ENCODE measurements around the gene EXOSC6. TPM values are rescaled to one million over a fixed set of nuclear protein-coding genes. Genes with fewer than 3 reads are reported as not detected.

The EXOSC6 gene
- total RNA-seq, 4 donors from 2014 or later: 11.9 to 28.4 (median 21.9) TPM

DNA sequence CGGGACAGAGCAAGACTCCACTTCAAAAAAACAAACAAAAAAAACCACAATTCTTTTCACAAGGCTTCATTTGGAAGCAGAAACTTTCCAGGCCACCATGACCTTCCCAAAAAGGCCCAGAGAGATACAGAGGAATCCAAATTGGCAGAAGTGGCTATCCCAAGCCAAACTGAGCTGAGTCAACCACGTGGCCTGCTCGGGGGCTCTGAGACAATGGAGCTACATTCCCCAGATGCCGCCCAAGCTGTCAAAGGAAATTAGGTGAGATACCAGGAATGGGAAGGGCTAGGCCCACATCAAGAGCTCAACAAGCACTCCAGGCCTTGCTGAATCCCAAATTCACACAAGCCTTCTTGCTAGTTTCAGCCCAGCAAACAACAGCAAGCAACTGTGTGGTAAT is 5.7 kb upstream of the EXOSC6 start:
- intact Hi-C loops (cut with DNase I; ENCODE audit: low total_unique reads): loop anchor here (10.0 kb wide), 1 partner anchor 93 kb away; no protein-coding TSS in a partner anchor
- no peak overlapping the region for H3K27ac ChIP-seq

DNA sequence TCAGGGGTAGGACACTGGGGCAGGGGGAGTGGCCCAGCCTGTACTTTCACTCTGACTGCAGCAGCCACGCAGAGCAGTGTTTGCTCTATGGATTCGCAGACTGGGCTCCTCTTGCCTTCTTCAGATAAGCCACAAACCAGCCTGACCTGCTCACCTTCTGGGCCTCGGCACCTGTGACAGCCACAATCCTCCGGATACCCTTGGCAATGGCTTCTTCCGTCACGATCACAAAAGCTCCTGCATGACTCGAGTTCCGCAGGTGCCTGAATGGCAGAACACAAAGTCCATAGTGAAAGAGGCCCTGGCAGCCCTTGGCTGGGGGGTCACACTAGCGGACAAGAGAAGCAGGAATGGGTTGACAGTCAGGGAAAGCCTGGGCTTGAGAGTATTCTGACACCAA is 3.8 kb upstream of the EXOSC6 start:
- H3K9me3 ChIP-seq: no peaks in the 10 kb centered on the region
- 80 to 94% methylated on average over 1 to 9 of the region's 9 CpGs for WGBS, 2 donors (ENCODE audit: low coverage in 1 of 2)
- H3K27ac ChIP-seq: no peak overlapping the region
- no peaks in the 10 kb centered on the region for H3K27me3 ChIP-seq
- intact Hi-C loops (cut with DNase I; ENCODE audit: low total_unique reads) (loop anchor here (10.0 kb wide), 1 partner anchor 91 kb away; no protein-coding TSS in a partner anchor), in situ Hi-C loops (cut with MboI; ENCODE audit: low pct_ligation_motif_present in 1 of 4, low pct_unique_long_range_greater_than_20kb in 1 of 4, low sequenced_read_pairs in 3 of 4) (loop anchor here in 1 of 4 donors (25.0 kb wide), 1 partner anchor 93 kb away; the partner anchor contains the start of gene CLEC18C)
- peaks cover 0 to 58% (median 22%) of the 10 kb centered on the region in 4 donors for H3K36me3 ChIP-seq
- TF ChIP-seq EP300 (IDR thresholded peaks at IDR 0.05; ENCODE audit: low read depth) (no peak), POLR2AphosphoS5 (IDR thresholded peaks at IDR 0.05) (no peak), POLR2A (IDR thresholded peaks at IDR 0.05) (no peak)
- TF ChIP-seq, protein P1, sequence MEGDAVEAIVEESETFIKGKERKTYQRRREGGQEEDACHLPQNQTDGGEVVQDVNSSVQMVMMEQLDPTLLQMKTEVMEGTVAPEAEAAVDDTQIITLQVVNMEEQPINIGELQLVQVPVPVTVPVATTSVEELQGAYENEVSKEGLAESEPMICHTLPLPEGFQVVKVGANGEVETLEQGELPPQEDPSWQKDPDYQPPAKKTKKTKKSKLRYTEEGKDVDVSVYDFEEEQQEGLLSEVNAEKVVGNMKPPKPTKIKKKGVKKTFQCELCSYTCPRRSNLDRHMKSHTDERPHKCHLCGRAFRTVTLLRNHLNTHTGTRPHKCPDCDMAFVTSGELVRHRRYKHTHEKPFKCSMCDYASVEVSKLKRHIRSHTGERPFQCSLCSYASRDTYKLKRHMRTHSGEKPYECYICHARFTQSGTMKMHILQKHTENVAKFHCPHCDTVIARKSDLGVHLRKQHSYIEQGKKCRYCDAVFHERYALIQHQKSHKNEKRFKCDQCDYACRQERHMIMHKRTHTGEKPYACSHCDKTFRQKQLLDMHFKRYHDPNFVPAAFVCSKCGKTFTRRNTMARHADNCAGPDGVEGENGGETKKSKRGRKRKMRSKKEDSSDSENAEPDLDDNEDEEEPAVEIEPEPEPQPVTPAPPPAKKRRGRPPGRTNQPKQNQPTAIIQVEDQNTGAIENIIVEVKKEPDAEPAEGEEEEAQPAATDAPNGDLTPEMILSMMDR (IDR thresholded peaks at IDR 0.05): no peak
- no peak for DNase-seq
- no peak overlapping the region for H3K4me3 ChIP-seq
- H3K4me1 ChIP-seq: peaks cover 0 to 5% (median 4%) of the 10 kb centered on the region in 4 donors

More for the DNA sequence above, 5.7 kb upstream of the EXOSC6 start:
- H3K36me3 ChIP-seq: peaks cover 0 to 71% (median 29%) of the 10 kb centered on the region in 4 donors
- no peaks in the 10 kb centered on the region for H3K27me3 ChIP-seq
- 74% methylated on average over 4 of the region's 4 CpGs; no CpG with 5 or more reads in 1 of the 2 donors for WGBS, 2 donors (ENCODE audit: low coverage in 1 of 2)
- H3K4me3 ChIP-seq: no peak overlapping the region
- TF ChIP-seq POLR2AphosphoS5 (IDR thresholded peaks at IDR 0.05) (no peak), EP300 (IDR thresholded peaks at IDR 0.05; ENCODE audit: low read depth) (no peak), POLR2A (IDR thresholded peaks at IDR 0.05) (no peak)
- TF ChIP-seq, protein P1 (IDR thresholded peaks at IDR 0.05): no peak
- in situ Hi-C loops (cut with MboI; ENCODE audit: low pct_ligation_motif_present in 1 of 4, low pct_unique_long_range_greater_than_20kb in 1 of 4, low sequenced_read_pairs in 3 of 4): loop anchor here in 1 of 4 donors (25.0 kb wide), 1 partner anchor 95 kb away; the partner anchor contains the start of gene CLEC18C
- no peaks in the 10 kb centered on the region for H3K9me3 ChIP-seq
- H3K4me1 ChIP-seq: no peaks in the 10 kb centered on the region
- no peak for DNase-seq

DNA sequence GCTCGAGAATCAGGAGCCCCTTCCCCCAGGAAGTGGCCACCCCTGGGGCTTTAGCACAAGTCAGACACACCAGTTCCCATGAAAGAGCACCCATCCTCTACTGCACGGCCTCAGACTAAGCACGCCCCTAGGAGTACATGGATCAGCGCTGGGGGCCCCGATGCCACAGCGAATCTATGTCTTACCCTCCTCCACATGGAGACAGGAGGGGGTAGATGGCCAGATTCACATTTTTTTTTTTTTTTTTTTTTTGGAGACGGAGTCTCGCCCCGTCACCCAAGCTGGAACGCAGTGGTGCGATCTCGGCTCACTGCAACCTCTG is 3.2 kb upstream of the EXOSC6 start:
- no peaks in the 10 kb centered on the region for H3K9me3 ChIP-seq
- WGBS, 2 donors (ENCODE audit: low coverage in 1 of 2): 93 to 97% methylated on average over 3 to 12 of the region's 12 CpGs
- peaks cover 0 to 54% (median 22%) of the 10 kb centered on the region in 4 donors for H3K36me3 ChIP-seq
- H3K27me3 ChIP-seq: no peaks in the 10 kb centered on the region
- no peak for TF ChIP-seq POLR2AphosphoS5 (IDR thresholded peaks at IDR 0.05)
- TF ChIP-seq EP300 (IDR thresholded peaks at IDR 0.05; ENCODE audit: low read depth): no peak
- TF ChIP-seq POLR2A (IDR thresholded peaks at IDR 0.05): no peak
- TF ChIP-seq, protein P1 (IDR thresholded peaks at IDR 0.05): no peak
- in situ Hi-C loops (cut with MboI; ENCODE audit: low pct_ligation_motif_present in 1 of 4, low pct_unique_long_range_greater_than_20kb in 1 of 4, low sequenced_read_pairs in 3 of 4) (loop anchor here in 1 of 4 donors (25.0 kb wide), 1 partner anchor 93 kb away; the partner anchor contains the start of gene CLEC18C), intact Hi-C loops (cut with DNase I; ENCODE audit: low total_unique reads) (loop anchor here (10.0 kb wide), 1 partner anchor 90 kb away; no protein-coding TSS in a partner anchor)
- DNase-seq: no peak
- H3K27ac ChIP-seq: no peak overlapping the region
- no peak overlapping the region for H3K4me3 ChIP-seq
- H3K4me1 ChIP-seq: peaks cover 4 to 11% (median 10%) of the 10 kb centered on the region in 4 donors

DNA sequence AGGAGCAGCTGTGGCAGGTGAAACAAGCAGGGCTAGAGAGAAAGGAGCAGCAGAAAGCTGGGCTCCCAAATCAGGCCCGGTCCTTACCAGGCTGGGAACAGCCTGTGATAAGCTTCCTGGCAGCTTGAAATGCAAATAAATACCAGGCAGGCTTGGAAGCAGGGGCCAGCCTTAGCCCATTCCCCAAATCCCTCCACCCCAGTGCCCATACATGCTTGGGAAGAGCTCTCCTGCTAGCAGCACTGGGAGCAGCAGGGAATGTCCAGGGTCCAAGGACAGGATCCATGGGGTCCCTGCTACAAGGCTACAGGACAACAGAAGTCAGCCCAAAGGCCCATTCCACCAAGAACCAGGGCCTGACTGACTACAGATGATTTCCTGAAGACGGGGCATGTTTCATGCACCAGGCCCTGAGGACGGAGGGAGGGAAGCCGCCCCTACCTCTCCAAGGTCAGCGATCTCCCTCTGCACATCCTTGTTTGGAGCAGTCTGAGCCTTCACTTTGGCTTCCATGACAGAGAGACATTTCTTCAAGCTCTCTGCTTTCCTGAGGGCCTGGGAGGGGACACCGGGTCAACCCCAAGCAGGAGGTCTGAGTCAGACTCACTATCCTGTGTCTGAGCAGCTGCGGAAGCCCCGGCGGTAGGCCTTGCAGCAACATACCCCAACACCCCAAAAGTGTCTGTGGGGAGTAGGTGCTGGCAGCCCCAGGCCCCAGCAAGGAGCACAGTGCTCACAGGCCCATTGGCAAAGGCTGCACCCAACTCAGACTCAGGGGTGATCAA is 2.6 kb upstream of the EXOSC6 start:
- TF ChIP-seq POLR2AphosphoS5 (IDR thresholded peaks at IDR 0.05): no peak
- TF ChIP-seq, protein P1 (IDR thresholded peaks at IDR 0.05): no peak
- TF ChIP-seq POLR2A (IDR thresholded peaks at IDR 0.05): no peak
- no peak for TF ChIP-seq EP300 (IDR thresholded peaks at IDR 0.05; ENCODE audit: low read depth)
- H3K36me3 ChIP-seq: peaks cover 0 to 52% (median 21%) of the 10 kb centered on the region in 4 donors
- in situ Hi-C loops (cut with MboI; ENCODE audit: low pct_ligation_motif_present in 1 of 4, low pct_unique_long_range_greater_than_20kb in 1 of 4, low sequenced_read_pairs in 3 of 4): loop anchor here in 1 of 4 donors (25.0 kb wide), 1 partner anchor 92 kb away; the partner anchor contains the start of gene CLEC18C
- no peak overlapping the region for H3K27ac ChIP-seq
- no peaks in the 10 kb centered on the region for H3K9me3 ChIP-seq
- 96% methylated on average over 9 of the region's 9 CpGs; no CpG with 5 or more reads in 1 of the 2 donors for WGBS, 2 donors (ENCODE audit: low coverage in 1 of 2)
- H3K27me3 ChIP-seq: no peaks in the 10 kb centered on the region
- no peak for DNase-seq
- intact Hi-C loops (cut with DNase I; ENCODE audit: low total_unique reads): loop anchor here (10.0 kb wide), 1 partner anchor 90 kb away; no protein-coding TSS in a partner anchor
- H3K4me1 ChIP-seq: peaks cover 9 to 16% (median 15%) of the 10 kb centered on the region in 4 donors
- H3K4me3 ChIP-seq: no peak overlapping the region

Measured in transverse colon (tissue), 4 donors.